Limb (tissue), 2 donors: ENCODE measurements around the gene MYPOP.
"Not testable (repeated sequence)": the region's sequence is repeated elsewhere in the genome, so short reads cannot be mapped to it uniquely, and the experiment has no call there.

Experiments used
- DNase-seq, 2 donors: peaks; one replicate each; pipeline ENCODE4 v3.0.0-alpha.2; 2016; ENCODE audit errors: extremely low spot score in 2 of 2

Gene MYPOP

GRCh38 chr19:45883881-45884681, 18.3 kb downstream of the MYPOP start:
- DNase-seq, result no peak

- DNase-seq, result no peak
Observed at GRCh38 chr19:45883586-45883880, 18.9 kb downstream of the MYPOP start.

- DNase-seq, result peak; percentile 84 to 88
Observed at GRCh38 chr19:45882652-45883585, 19.5 kb downstream of the MYPOP start.

GRCh38 chr19:45881909-45882528, 20.4 kb downstream of the MYPOP start:
- no peak for DNase-seq

- DNase-seq, result no peak
Observed at GRCh38 chr19:45881082-45881908, 21.1 kb downstream of the MYPOP start.

- DNase-seq, result no peak
Observed at GRCh38 chr19:45879971-45880370, 22.4 kb downstream of the MYPOP start.

- DNase-seq, result peak in 1 of 2 donors; percentile 61
Observed at GRCh38 chr19:45879055-45879454, 23.4 kb downstream of the MYPOP start.

- peak in 1 of 2 donors; percentile 29 for DNase-seq
Observed at GRCh38 chr19:45878043-45878794, 24.2 kb downstream of the MYPOP start.

GRCh38 chr19:45876411-45877197, 25.8 kb downstream of the MYPOP start:
- DNase-seq, result peak; percentile 58 to 84

- DNase-seq, result no peak
Observed at GRCh38 chr19:45876161-45876410, 26.3 kb downstream of the MYPOP start.

- no peak for DNase-seq
Observed at GRCh38 chr19:45874620-45874966, 27.8 kb downstream of the MYPOP start.

- no peak for DNase-seq
Observed at GRCh38 chr19:45873219-45873772, 29.1 kb downstream of the MYPOP start.

- DNase-seq, result no peak
Observed at GRCh38 chr19:45872095-45872919, 30.1 kb downstream of the MYPOP start.

- DNase-seq, result no peak
Observed at GRCh38 chr19:45870798-45871197, 31.6 kb downstream of the MYPOP start.

GRCh38 chr19:45867241-45867640, 35.2 kb downstream of the MYPOP start:
- not testable (repeated sequence) for DNase-seq

GRCh38 chr19:45866400-45867176, 35.8 kb downstream of the MYPOP start:
- no peak for DNase-seq

- no peak for DNase-seq
Observed at GRCh38 chr19:45865269-45865948, 37.0 kb downstream of the MYPOP start.
